AG08395 (cell line): ENCODE measurements around the gene SLC10A6.

Experiments
- DNase-seq: peaks from one replicate; pipeline ENCODE4 v3.0.0; 2012; ENCODE audit warnings: mixed read lengths, low spot score

SLC10A6 gene

GRCh38 chr4:86775061-86775460 is 74.1 kb downstream of the SLC10A6 start:
- DNase-seq = no peak
